HG03066 (cell line): ENCODE results near the gene CLMN.

Experiments used
- ATAC-seq: cut with Tn5 transposase; IDR thresholded peaks from one replicate; pipeline ENCODE4 v1.9.1; 2021; ENCODE audit warnings: low read depth; ENCODE audit not compliant: unreplicated experiment

The CLMN gene

GRCh38 chr14:95250936-95251335, 68.8 kb downstream of the CLMN start:
- no peak for ATAC-seq

- no peak for ATAC-seq
Measured at GRCh38 chr14:95250140-95250769, 69.5 kb downstream of the CLMN start.

DNA sequence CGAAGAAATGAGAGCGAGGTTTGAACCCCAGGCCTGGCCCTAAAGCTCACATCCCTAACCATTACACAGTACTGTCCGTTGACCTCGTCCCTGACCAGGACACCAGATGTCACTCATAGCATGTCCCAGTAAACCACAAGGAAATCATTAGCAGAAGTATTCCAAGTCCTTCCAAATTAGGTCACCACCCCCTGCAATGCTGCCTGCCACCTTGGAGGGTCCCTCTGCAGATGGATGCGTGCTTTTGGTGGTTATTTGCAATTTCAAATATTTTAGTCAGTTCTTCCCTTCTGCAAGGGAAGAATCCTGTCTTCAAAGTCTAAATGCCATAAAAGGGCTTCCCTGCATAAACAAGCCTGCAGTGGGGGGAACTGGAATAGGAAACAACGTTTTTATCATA, 71.3 kb downstream of the CLMN start:
- ATAC-seq, result no peak

- ATAC-seq, result no peak
Measured at GRCh38 chr14:95246870-95247269, 72.8 kb downstream of the CLMN start.

- ATAC-seq, result no peak
Measured at GRCh38 chr14:95245334-95245733, 74.4 kb downstream of the CLMN start.

- no peak for ATAC-seq
Measured at GRCh38 chr14:95244587-95244986, 75.1 kb downstream of the CLMN start.

- ATAC-seq, result no peak
Measured at GRCh38 chr14:95242870-95243269, 76.8 kb downstream of the CLMN start.

DNA sequence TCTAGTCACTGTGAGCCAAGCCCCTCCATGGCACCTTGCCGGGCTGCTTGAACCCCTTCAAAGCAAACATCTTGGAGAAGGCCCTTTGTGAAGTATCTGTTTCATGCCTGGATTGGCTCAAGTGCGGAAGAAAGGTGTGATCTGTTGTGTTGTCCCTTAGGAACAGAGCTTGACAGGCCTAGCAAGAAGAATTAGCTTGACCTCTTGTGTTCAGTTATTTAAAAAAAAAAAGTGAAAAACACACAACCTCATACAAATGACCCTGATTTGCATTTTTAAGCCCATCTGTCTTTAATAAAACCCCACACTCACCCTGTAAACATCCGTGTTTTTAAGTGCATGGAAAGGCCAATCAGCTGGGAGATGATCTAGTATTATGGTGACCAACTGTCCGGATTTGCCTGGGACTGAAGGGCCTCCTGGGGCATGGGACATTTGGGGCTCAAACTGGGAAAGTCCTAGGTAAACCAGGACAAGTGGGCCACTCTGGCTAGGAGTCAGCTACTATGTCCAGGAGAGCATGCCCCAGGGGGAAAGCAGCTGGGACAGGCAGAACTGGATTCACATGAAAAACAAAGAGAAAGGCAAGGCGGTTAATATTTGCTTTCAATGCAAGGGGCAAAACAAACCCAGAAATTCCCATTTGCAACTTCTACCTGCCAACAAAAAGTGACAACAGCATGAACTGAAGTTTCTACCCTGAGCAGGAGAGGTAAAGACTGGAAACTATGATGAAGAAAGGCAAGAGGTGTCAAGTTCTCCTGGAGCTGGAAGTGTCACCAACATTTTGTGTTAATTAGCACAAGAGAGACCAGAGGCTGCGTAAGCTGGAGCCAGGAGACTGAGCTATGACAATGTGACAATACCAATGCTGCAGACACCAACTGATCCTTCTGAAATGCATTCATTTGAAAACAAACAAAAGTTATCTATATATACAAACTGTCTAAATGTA, 78.6 kb downstream of the CLMN start:
- ATAC-seq, result no peak

DNA sequence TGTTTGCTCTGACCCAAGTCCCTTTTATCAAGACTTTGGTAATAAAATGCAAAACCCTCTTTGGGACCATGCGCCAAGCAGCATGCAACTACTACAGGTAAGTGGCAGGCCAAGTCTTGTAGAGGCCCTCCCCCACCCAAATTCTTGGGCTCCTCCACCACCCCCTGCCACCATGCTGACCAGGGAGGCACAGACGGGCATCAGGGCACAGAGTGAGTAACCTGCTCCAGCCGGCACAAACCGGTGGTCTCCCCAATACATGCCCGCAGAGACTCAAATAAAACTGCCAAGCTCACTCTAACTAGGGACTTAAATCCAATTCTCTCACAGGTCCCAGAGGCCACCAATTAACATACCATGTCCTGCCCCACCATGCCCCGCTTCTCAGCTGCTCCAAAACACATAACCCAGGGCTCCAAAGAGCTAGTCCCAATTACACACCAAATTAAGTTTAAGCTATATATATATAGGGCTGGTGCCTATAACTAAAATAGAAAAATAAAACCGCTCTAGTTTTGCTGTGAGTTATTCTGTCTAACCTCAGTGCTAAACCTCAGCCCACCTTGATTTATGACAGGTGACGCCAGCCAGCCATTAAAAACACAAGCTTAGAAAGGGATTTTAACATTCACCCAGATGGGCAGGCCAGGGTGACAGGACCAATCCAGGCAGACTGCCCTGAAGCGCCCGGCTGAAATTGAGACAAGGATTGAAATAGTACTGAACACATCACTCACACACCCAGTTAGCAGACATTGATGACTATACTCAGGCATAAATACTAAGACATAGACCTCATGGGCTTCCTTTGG, 81.0 kb downstream of the CLMN start:
- no peak for ATAC-seq

DNA sequence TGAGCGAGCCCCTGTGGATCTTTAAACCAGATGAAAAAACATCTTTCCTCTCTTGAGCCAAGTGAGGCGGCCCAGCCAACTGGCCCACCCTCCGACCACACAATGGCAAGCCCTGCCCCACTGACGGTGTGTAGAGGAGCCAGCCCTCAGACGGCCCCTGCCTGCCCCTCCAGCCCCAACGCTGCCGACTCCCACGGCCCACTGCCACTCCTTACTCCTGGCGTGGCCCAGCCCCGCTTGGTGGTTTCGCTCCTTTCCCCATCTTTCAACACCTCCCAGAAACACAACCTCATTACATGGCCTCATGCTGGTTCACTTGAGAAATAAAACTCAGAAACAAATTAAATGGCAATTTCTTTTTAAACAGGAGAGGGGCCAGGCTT, 81.8 kb downstream of the CLMN start:
- ATAC-seq, result no peak

- ATAC-seq, result no peak
Measured at GRCh38 chr14:95237121-95237957, 82.4 kb downstream of the CLMN start.

DNA sequence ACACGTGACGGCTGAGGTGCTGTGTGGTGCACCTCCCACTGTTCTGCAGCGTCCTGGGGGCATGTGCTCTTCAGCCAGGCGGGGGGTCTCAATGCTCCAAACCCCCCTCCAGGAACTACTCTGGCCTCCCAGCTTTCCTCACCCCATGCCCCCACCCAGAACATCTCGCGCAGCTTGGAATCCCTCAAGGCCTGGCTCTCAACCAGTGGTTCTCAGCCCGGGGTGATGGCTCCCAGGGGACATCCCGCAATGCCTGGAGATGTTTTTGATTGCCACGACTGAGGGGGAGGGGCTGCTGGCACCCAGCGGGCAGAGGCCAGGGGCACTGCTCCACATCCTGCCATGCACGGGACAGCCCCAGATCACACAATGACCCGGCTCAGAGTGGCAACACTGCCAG, 83.5 kb downstream of the CLMN start:
- ATAC-seq, result no peak

DNA sequence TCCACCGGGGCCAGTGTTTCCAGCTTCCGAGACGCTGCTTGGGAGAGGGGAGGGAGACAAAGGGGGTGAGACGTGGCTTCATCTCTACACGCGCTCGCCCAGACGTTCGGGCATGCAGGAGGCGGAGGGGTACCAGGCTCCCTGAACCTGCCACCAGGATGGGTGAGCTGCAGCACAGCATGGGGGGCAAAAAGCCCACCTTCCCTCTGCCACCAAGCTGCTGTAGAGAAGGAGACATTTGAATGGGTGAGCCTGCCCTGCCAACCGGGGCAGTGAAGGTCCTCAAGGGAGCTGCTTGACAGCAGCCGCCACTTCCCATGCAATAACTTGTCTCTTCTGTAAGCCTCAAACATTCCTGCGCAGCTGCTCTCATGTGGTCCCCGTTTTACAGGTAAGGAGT, 83.9 kb downstream of the CLMN start:
- no peak for ATAC-seq

GRCh38 chr14:95235351-95235750, 84.4 kb downstream of the CLMN start:
- ATAC-seq, result no peak

GRCh38 chr14:95234426-95234825, 85.3 kb downstream of the CLMN start:
- no peak for ATAC-seq

DNA sequence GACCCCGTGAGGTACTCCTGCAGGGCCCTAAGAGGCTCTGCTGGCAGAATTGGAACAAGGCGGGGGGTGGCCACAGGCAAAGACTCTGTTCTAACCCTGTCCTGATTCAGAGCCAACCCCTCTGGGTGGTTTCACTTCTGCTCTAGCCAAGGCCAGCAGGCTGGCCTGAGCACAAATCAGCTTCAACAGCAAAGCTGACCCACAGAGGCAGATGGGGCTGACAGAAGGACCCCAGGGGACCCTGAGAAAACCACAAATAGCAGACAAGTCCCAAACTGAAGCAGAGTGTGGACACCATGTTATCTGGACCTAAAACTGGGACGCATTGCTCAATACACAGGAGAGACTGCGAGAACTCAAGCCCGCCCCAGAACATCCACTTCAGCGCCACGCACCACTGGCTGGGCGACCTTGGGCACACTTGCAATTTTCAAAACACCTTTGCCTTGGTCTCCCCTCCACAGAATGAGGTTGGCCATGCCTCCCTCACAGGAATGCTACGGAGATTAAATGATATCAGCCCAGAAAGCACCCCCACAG, 85.9 kb downstream of the CLMN start:
- peak; percentile 98 for ATAC-seq

GRCh38 chr14:95232894-95233584, 86.7 kb downstream of the CLMN start:
- no peak for ATAC-seq

DNA sequence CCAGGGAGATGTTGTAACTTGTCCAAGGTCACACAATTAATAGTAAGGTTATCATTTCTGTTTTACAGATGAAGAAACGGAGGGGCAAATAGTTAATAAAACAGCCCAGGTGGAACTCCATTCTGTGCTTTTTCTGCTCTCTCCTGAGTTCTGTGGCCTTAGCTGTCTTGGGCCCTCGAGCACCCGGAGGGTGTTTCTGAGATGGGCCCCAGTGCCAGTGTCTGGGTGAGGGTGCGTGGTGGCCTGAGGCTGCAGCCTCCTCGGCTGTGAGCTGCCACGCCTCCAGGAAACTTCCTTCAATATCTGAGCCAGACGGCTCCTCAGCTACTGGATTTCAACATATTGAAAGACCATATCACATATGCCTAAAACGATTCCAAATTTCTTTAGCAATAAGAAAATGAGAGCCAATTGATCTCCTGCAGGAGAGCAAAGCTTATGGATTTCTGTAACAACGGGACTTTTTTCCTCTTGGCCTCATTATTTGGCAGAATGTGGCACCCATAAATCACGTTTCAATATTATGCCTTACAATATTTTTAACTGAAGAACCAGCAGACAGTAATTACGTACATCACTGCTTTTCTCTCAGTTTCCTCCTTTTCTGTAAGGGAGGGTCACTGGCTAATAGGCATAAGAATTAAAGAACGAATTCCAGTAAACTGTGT, 87.6 kb downstream of the CLMN start:
- ATAC-seq, result no peak

GRCh38 chr14:95229749-95230148, 90.0 kb downstream of the CLMN start:
- ATAC-seq, result no peak
